HepG2 (cell line): ENCODE results near the gene RPTOR. TPM values are rescaled to one million over a fixed set of nuclear protein-coding genes. Genes with fewer than 3 reads are reported as not detected.

Source experiments
- ATAC-seq: fragments of 200-7000 bp; cut with Tn5 transposase; 3 replicates; pipeline ENCODE4 v1.9.1; 2020; ENCODE audit warnings: mild to moderate bottlenecking, moderate library complexity
- BruUV-seq: library from RNA; stranded (reverse); fragments of 400-500 nt; replicated peaks from 2 replicates; lab custom pipeline; 2021; lab: Mats Ljungman, UMichigan
- CTCF ChIA-PET: fragments of 300-600 bp; formaldehyde crosslinking; extraction: SDS; loops from one replicate; lab custom pipeline; 2021; ENCODE audit warnings: low total read pairs, inconsistent platforms, low intra/inter-chr PET ratio; lab: Yijun Ruan, JAX
- POLR2A ChIA-PET: fragments of 350-600 bp; sonication (Branson Sonifier 250); formaldehyde crosslinking; loops from one replicate; lab custom pipeline; 2020; ENCODE audit warnings: antibody characterized with exemption, inconsistent platforms; lab: Yijun Ruan, JAX
- DNase-seq: peaks from one replicate; pipeline ENCODE4 v3.0.0-alpha.2; 2015; ENCODE audit warnings: low spot score
- FAIRE-seq: peaks from 3 replicates; lab custom pipeline; 2011; peaks lifted over from hg19 to GRCh38; lab: Jason Lieb, UNC
- H2AFZ ChIP-seq: one replicate; pipeline ENCODE4 v1.6.1; 2011; ENCODE audit warnings: low read length, inconsistent platforms
- H3K27ac ChIP-seq: fragments of 300-600 bp; 3 replicates; pipeline ENCODE4 v1.8.0; 2011; ENCODE audit warnings: mixed run types, mild to moderate bottlenecking, mixed read lengths, low read length, inconsistent platforms; ENCODE audit not compliant: insufficient read depth; ENCODE audit errors: extremely low read length
- H3K27me3 ChIP-seq, 2 experiments: fragments of 200-600 bp in 1 of 2; 2 replicates in 1 of 2; 3 replicates in 1 of 2; pipeline versions ENCODE4 v1.6.0 to v1.8.0; 2011; ENCODE audit warnings: low read length in 2 of 2, mild to moderate bottlenecking in 2 of 2, moderate library complexity in 2 of 2, inconsistent platforms in 1 of 2; ENCODE audit not compliant: insufficient read depth in 2 of 2, control insufficient read depth in 1 of 2
- H3K36me3 ChIP-seq, 2 experiments: fragments of 200-600 bp in 1 of 2; replicated peaks in 1 of 2; 2 replicates in 1 of 2; 3 replicates in 1 of 2; pipeline versions ENCODE4 v1.5.1 to v1.8.0; 2011; ENCODE audit warnings: low read length in 2 of 2, inconsistent platforms in 1 of 2; ENCODE audit not compliant: insufficient read depth in 2 of 2, control insufficient read depth in 1 of 2
- H3K4me1 ChIP-seq: 2 replicates; pipeline ENCODE4 v1.5.1; 2012; ENCODE audit warnings: low read length, inconsistent platforms; ENCODE audit not compliant: insufficient read depth
- H3K4me2 ChIP-seq: 2 replicates; pipeline ENCODE4 v1.6.0; 2011; ENCODE audit warnings: low read depth, low read length, inconsistent platforms
- H3K4me3 ChIP-seq, 3 experiments: fragments of 200-600 bp in 1 of 3; sonication (generic), shearing (Covaris generic) in 1 of 3; replicated peaks in 1 of 3; 2 replicates each; pipeline ENCODE4 v1.5.1; 2011 to 2016; ENCODE audit warnings: low read length in 3 of 3, inconsistent platforms in 2 of 3, low read depth in 2 of 3, mild to moderate bottlenecking in 2 of 3, control low read depth in 1 of 3, mixed read lengths in 1 of 3; ENCODE audit not compliant: insufficient read depth in 1 of 3
- H3K79me2 ChIP-seq: one replicate; pipeline ENCODE4 v1.6.1; 2011; ENCODE audit warnings: low read length, inconsistent platforms; ENCODE audit not compliant: insufficient read depth
- H3K9ac ChIP-seq: 2 replicates; pipeline ENCODE4 v1.6.0; 2011; ENCODE audit warnings: mild to moderate bottlenecking, low read depth, low read length, inconsistent platforms; ENCODE audit not compliant: insufficient read depth
- H3K9me3 ChIP-seq: 2 replicates; pipeline ENCODE4 v1.5.1; 2012; ENCODE audit warnings: mild to moderate bottlenecking, low read length
- H4K20me1 ChIP-seq: 2 replicates; pipeline ENCODE4 v1.6.0; 2011; ENCODE audit warnings: inconsistent platforms, mild to moderate bottlenecking, low read length, moderate library complexity; ENCODE audit not compliant: insufficient read depth
- ARNTL ChIP-seq: sonication (generic); formaldehyde crosslinking; IDR thresholded peaks from 2 replicates; pipeline ENCODE4 v1.4.0; 2020; ENCODE audit warnings: mild to moderate bottlenecking, missing genetic modification reagents
- ATF4 ChIP-seq, 2 experiments: fragments of 450-650 bp in 1 of 2; sonication (generic) in 1 of 2; formaldehyde crosslinking; IDR thresholded peaks; 2 replicates each; pipeline versions ENCODE4 v1.5.0 to v1.8.0; 2020 to 2022; ENCODE audit warnings: mild to moderate bottlenecking in 1 of 2, missing genetic modification reagents in 1 of 2
- ELF1 ChIP-seq: sonication (generic); formaldehyde crosslinking; IDR thresholded peaks from 2 replicates; pipeline ENCODE4 v1.4.0; 2020; ENCODE audit warnings: missing genetic modification reagents
- ELF3 ChIP-seq: IDR thresholded peaks from 2 replicates; pipeline ENCODE4 v1.6.1; 2016; ENCODE audit warnings: missing genetic modification reagents, missing compliant biosample characterization
- KDM5B ChIP-seq: sonication (generic); formaldehyde crosslinking; IDR thresholded peaks from 2 replicates; pipeline ENCODE4 v1.4.0; 2020; ENCODE audit warnings: missing genetic modification reagents, mild to moderate bottlenecking, borderline replicate concordance
- MTA1 ChIP-seq: sonication (generic); formaldehyde crosslinking; IDR thresholded peaks from 2 replicates; pipeline ENCODE4 v1.4.0; 2020; ENCODE audit warnings: missing genetic modification reagents, mild to moderate bottlenecking, borderline replicate concordance
- PATZ1 ChIP-seq: sonication (generic); formaldehyde crosslinking; IDR thresholded peaks from 2 replicates; pipeline ENCODE4 v1.4.0; 2020; ENCODE audit warnings: missing genetic modification reagents
- POGK ChIP-seq: sonication (generic); formaldehyde crosslinking; conservative IDR thresholded peaks from 2 replicates; pipeline ENCODE4 v1.8.0; 2022; ENCODE audit warnings: mild to moderate bottlenecking, moderate library complexity, missing genetic modification reagents
- SMC3 ChIP-seq: IDR thresholded peaks from 2 replicates; pipeline ENCODE4 v1.6.1; 2011; ENCODE audit warnings: low read length, improper control_type of control experiment
- TFAP4 ChIP-seq: sonication (generic); IDR thresholded peaks from 2 replicates; pipeline ENCODE4 v1.6.1; 2016; ENCODE audit warnings: low read depth, borderline replicate concordance
- ZMYM4 ChIP-seq: sonication (generic); formaldehyde crosslinking; IDR thresholded peaks from 2 replicates; pipeline ENCODE4 v1.8.1; 2023; ENCODE audit warnings: mild to moderate bottlenecking, missing genetic modification reagents
- ZNF234 ChIP-seq: sonication (generic); formaldehyde crosslinking; conservative IDR thresholded peaks from 2 replicates; pipeline ENCODE4 v1.5.1; 2020; ENCODE audit warnings: mild to moderate bottlenecking, missing genetic modification reagents
- ZNF589 ChIP-seq: sonication (generic); formaldehyde crosslinking; conservative IDR thresholded peaks from 2 replicates; pipeline ENCODE4 v1.8.0; 2022; ENCODE audit warnings: mild to moderate bottlenecking, moderate library complexity, missing genetic modification reagents
- ZNF784 ChIP-seq: sonication (generic); formaldehyde crosslinking; IDR thresholded peaks from 2 replicates; pipeline ENCODE4 v1.5.1; 2020; ENCODE audit warnings: missing genetic modification reagents, mild to moderate bottlenecking, borderline replicate concordance
- WGBS: methylation state at CpG from one replicate; pipeline ENCODE4 v1.1.6; 2017; ENCODE audit warnings: low lambda C conversion rate; 5-methylcytosine and 5-hydroxymethylcytosine counted together
- in situ Hi-C: cut with HindIII; loops from 2 replicates; pipeline ENCODE4 v1.10.0; 2017; ENCODE audit warnings: low pct_unique_long_range_greater_than_20kb; ENCODE audit not compliant: extremely low pct_ligation_motif_present
- intact Hi-C: fragments of 100-400 bp; cut with micrococcal nuclease; formaldehyde crosslinking; loops from one replicate; pipeline ENCODE4 v1.10.0; 2022; ENCODE audit not compliant: unreplicated experiment
- polyA plus RNA-seq, 8 experiments: library from polyadenylated mRNA; depleted of rRNA in 3 of 8; stranded (reverse) in 7 of 8; unstranded in 1 of 8; fragments of >200 nt; fragmentation: Illumina TruSeq in 4 of 8; extraction: Trizol in 4 of 8; gene quantifications; 2 replicates each; pipeline versions ENCODE4 v1.2.1 to v1.2.3, GENCODE V29; 2011 to 2016; ENCODE audit warnings: low read depth in 4 of 8, missing spikeins in 1 of 8, mixed read lengths in 1 of 8; ENCODE audit not compliant: insufficient read depth in 1 of 8
- total RNA-seq, 5 experiments: library from RNA; depleted of rRNA; stranded (reverse); fragments of >200 nt; fragmentation: Illumina TruSeq; extraction: Trizol; gene quantifications; 2 replicates each; pipeline ENCODE4 v1.2.3, GENCODE V29; 2016; ENCODE audit warnings: low read depth in 1 of 5

The RPTOR gene
- total and polyA plus RNA-seq, 2 of the 13 experiments (the other 11 are each of a cell fraction or from before 2014, with no cell fraction given) = 6.6 to 25.3 TPM

GRCh38 chr17:80517641-80518040 lies 27.0 kb upstream of the RPTOR start:
- CTCF ChIA-PET = no interaction called here
- Histone ChIP-seq H2AFZ (no peak overlapping the region), H3K9ac (no peak overlapping the region), H3K4me3 (no peak overlapping the region), H3K36me3 (no peaks in the 10 kb centered on the region), H3K4me2 (no peak overlapping the region), H3K4me1 (no peaks in the 10 kb centered on the region), H3K27ac (no peak overlapping the region), H3K9me3 (no peaks in the 10 kb centered on the region), H3K27me3 (peaks cover 2 to 51% of the 10 kb centered on the region in 2 experiments), H4K20me1 (no peaks in the 10 kb centered on the region), H3K79me2 (no peaks in the 10 kb centered on the region)
- TF ChIP-seq ZMYM4 (CRISPR knock-in tag) (no peak), ELF3 (no peak), ZNF589 (no peak), POGK (no peak), SMC3 (no peak), TFAP4 (no peak), ZNF784 (CRISPR knock-in tag) (no peak), PATZ1 (CRISPR knock-in tag) (no peak), ELF1 (CRISPR knock-in tag) (no peak), KDM5B (CRISPR knock-in tag) (no peak), ZNF234 (CRISPR knock-in tag) (no peak), ARNTL (CRISPR knock-in tag) (no peak), ATF4 (CRISPR knock-in tag; IDR thresholded peaks at IDR 0.05) (no peak), MTA1 (CRISPR knock-in tag) (no peak)
- DNase-seq (no peak), FAIRE-seq (no peak), ATAC-seq (no peak)
- POLR2A ChIA-PET = no interaction called here
- intact Hi-C loops (no loop called here), in situ Hi-C loops (no loop called here)
- BruUV-seq = no TSS peak
- 26% methylated on average over 3 of the region's 3 CpGs for WGBS
